Keratinocyte (primary cell): ENCODE measurements around the gene TPM1. TPM values are rescaled to one million over a fixed set of nuclear protein-coding genes. Genes with fewer than 3 reads are reported as not detected.

Experiments
- DNase-seq: peaks from one replicate; pipeline ENCODE4 v3.0.0-alpha.2; 2011; ENCODE audit warnings: low read depth, missing footprints, low spot score
- FAIRE-seq: peaks from 2 replicates; lab custom pipeline; 2011; peaks lifted over from hg19 to GRCh38; lab: Jason Lieb, UNC
- H2AFZ ChIP-seq: 2 replicates; pipeline ENCODE4 v1.6.0; 2012; ENCODE audit warnings: low read length, control low read depth, inconsistent platforms; ENCODE audit not compliant: control insufficient read depth
- H3K27ac ChIP-seq: 2 replicates; pipeline ENCODE4 v1.5.1; 2011; ENCODE audit warnings: low read length; ENCODE audit not compliant: control insufficient read depth, insufficient read depth
- H3K27me3 ChIP-seq: 3 replicates; pipeline ENCODE4 v1.6.0; 2011; ENCODE audit warnings: low read length; ENCODE audit not compliant: control insufficient read depth, insufficient read depth; ENCODE audit errors: extremely low read depth
- H3K36me3 ChIP-seq, 2 experiments: 2 replicates in 1 of 2; 3 replicates in 1 of 2; pipeline ENCODE4 v1.5.1; 2011; ENCODE audit warnings: low read length in 2 of 2, mild to moderate bottlenecking in 1 of 2; ENCODE audit not compliant: control insufficient read depth in 2 of 2, insufficient read depth in 2 of 2; ENCODE audit errors: extremely low read depth in 1 of 2
- H3K4me1 ChIP-seq: 3 replicates; pipeline ENCODE4 v1.5.1; 2011; ENCODE audit warnings: low read length; ENCODE audit not compliant: control insufficient read depth, insufficient read depth; ENCODE audit errors: extremely low read depth
- H3K4me2 ChIP-seq: 3 replicates; pipeline ENCODE4 v1.6.0; 2011; ENCODE audit warnings: low read depth, low read length; ENCODE audit not compliant: control insufficient read depth, insufficient read depth; ENCODE audit errors: extremely low read depth
- H3K4me3 ChIP-seq, 3 experiments: fragments of 200-600 bp in 1 of 3; sonication (generic) in 1 of 3; 2 replicates in 2 of 3; 3 replicates in 1 of 3; pipeline ENCODE4 v1.5.1; 2011 to 2016; ENCODE audit warnings: low read length in 3 of 3, mild to moderate bottlenecking in 3 of 3, control low read depth in 2 of 3, inconsistent platforms in 1 of 3, low read depth in 1 of 3, mixed read lengths in 1 of 3, mixed run types in 1 of 3, moderate library complexity in 1 of 3; ENCODE audit not compliant: control insufficient read depth in 2 of 3, insufficient read depth in 2 of 3; ENCODE audit errors: extremely low read depth in 1 of 3
- H3K79me2 ChIP-seq: 2 replicates; pipeline ENCODE4 v1.6.0; 2012; ENCODE audit warnings: low read length; ENCODE audit not compliant: control insufficient read depth, insufficient read depth
- H3K9ac ChIP-seq: 3 replicates; pipeline ENCODE4 v1.6.0; 2011; ENCODE audit warnings: low read length; ENCODE audit not compliant: control insufficient read depth, insufficient read depth; ENCODE audit errors: extremely low read depth
- H3K9me1 ChIP-seq: 3 replicates; pipeline ENCODE4 v1.6.0; 2011; ENCODE audit warnings: low read length; ENCODE audit not compliant: control insufficient read depth, insufficient read depth; ENCODE audit errors: extremely low read depth
- H3K9me3 ChIP-seq: 2 replicates; pipeline ENCODE4 v1.5.1; 2012; ENCODE audit warnings: low read depth, low read length; ENCODE audit not compliant: control insufficient read depth
- H4K20me1 ChIP-seq: 3 replicates; pipeline ENCODE4 v1.6.0; 2011; ENCODE audit warnings: low read length; ENCODE audit not compliant: control insufficient read depth, insufficient read depth; ENCODE audit errors: extremely low read depth
- EZH2 ChIP-seq: IDR thresholded peaks from one replicate; pipeline ENCODE4 v1.6.1; 2012; ENCODE audit warnings: inconsistent platforms, mild to moderate bottlenecking, low read length, moderate library complexity
- dilution Hi-C: fragments of 300-500 bp; cut with MboI; formaldehyde crosslinking; loops from one replicate; pipeline ENCODE4 v1.7.0; 2020; ENCODE audit warnings: low sequenced_read_pairs; ENCODE audit not compliant: extremely low pct_ligation_motif_present
- polyA plus RNA-seq, 5 experiments: library from polyadenylated mRNA; depleted of rRNA in 3 of 5; stranded (reverse) in 3 of 5; stranded (forward) in 1 of 5; unstranded in 1 of 5; fragments of >200 nt; gene quantifications; 1 replicate in 1 of 5; 2 replicates in 3 of 5; 3 replicates in 1 of 5; pipeline versions ENCODE4 v1.2.1 to v1.2.3, GENCODE V29; 2011 to 2012; ENCODE audit warnings: missing spikeins in 2 of 5, low read depth in 1 of 5, low replicate concordance in 1 of 5
- TF ChIP-seq, protein P1 (sequence below), 3 experiments: IDR thresholded peaks in 1 of 3; conservative IDR thresholded peaks in 1 of 3; optimal IDR thresholded peaks in 1 of 3; 2 replicates in 2 of 3; 3 replicates in 1 of 3; pipeline versions ENCODE3 to v1.5.1; 2011; ENCODE audit warnings: low read length in 3 of 3, mild to moderate bottlenecking in 3 of 3, moderate library complexity in 2 of 3, control low read depth in 1 of 3, inconsistent platforms in 1 of 3; ENCODE audit not compliant: insufficient read depth in 2 of 3; ENCODE audit errors: extremely low read depth in 1 of 3

Gene TPM1
- polyA plus RNA-seq, 1 donor (not counting 4 experiments of a cell fraction or from before 2014, with no cell fraction given), result 370 TPM

DNA sequence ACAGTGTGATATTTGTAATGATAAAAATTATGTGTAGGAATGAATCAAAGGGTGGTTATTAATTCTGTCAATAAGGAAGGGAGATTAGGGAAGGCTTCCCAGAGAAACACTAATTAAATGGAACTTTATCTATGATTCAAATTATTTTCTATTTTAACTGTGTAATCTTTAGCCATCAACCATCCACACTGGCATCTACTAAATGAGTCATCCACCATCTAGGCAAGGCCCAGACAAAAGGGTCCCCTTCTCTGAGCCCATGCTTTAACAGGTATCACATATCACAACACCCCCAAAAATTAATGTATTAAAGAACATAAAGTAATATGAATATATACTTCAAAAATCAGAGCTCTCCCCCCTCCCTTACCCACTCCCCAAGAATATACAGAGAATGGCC lies 19.9 kb upstream of the TPM1 start:
- Histone ChIP-seq H3K9me3 (no peaks in the 10 kb centered on the region), H3K4me3 (no peak overlapping the region), H2AFZ (no peak overlapping the region), H3K9me1 (no peaks in the 10 kb centered on the region), H3K4me1 (peaks cover 28% of the 10 kb centered on the region), H3K27ac (no peak overlapping the region), H3K36me3 (no peaks in the 10 kb centered on the region), H3K9ac (no peak overlapping the region), H3K4me2 (no peak overlapping the region), H4K20me1 (no peaks in the 10 kb centered on the region), H3K27me3 (no peaks in the 10 kb centered on the region), H3K79me2 (no peaks in the 10 kb centered on the region)
- FAIRE-seq (no peak), DNase-seq (no peak)
- TF ChIP-seq EZH2, result no peak
- TF ChIP-seq, protein P1, sequence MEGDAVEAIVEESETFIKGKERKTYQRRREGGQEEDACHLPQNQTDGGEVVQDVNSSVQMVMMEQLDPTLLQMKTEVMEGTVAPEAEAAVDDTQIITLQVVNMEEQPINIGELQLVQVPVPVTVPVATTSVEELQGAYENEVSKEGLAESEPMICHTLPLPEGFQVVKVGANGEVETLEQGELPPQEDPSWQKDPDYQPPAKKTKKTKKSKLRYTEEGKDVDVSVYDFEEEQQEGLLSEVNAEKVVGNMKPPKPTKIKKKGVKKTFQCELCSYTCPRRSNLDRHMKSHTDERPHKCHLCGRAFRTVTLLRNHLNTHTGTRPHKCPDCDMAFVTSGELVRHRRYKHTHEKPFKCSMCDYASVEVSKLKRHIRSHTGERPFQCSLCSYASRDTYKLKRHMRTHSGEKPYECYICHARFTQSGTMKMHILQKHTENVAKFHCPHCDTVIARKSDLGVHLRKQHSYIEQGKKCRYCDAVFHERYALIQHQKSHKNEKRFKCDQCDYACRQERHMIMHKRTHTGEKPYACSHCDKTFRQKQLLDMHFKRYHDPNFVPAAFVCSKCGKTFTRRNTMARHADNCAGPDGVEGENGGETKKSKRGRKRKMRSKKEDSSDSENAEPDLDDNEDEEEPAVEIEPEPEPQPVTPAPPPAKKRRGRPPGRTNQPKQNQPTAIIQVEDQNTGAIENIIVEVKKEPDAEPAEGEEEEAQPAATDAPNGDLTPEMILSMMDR (optimal IDR thresholded peaks at IDR 0.05 in 1 of 3, IDR thresholded peaks at IDR 0.05 in 1 of 3, conservative IDR thresholded peaks at IDR 0.05 in 1 of 3; ENCODE audit: extremely low read depth in 1 of 3, insufficient read depth in 2 of 3, low read length in 3 of 3), result no peak
- dilution Hi-C loops, result no loop called here

DNA sequence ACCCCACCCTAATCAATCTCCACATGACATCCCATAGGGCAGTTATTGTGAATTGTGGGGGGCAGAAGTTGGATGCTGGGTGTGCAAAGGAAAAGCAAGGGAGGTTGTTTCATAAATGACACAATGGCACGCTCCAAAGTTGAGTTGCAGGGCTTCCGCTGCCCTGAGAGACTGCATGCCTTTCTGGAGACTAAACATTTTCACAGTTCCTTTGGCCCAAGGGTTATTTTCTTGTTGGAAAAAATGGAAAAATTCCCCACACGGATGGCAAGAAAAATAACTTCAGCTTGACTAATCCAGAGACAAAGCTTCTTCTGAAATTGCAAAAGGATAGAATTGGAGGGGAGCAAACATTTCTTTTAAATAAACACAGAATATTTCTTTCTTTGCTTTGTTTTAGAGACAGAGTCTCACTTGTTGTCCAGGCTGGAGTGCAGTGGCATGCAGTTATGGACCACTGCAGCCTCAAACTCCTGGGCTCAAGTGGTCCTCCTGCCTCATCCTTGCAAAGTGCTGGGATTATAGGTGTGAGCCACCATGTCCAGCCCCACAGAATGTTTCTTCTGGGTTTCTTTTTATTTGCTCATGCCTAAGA lies 19.1 kb upstream of the TPM1 start:
- Histone ChIP-seq H3K9me3 (no peaks in the 10 kb centered on the region), H4K20me1 (no peaks in the 10 kb centered on the region), H3K27ac (no peak overlapping the region), H3K9me1 (no peaks in the 10 kb centered on the region), H2AFZ (no peak overlapping the region), H3K4me2 (no peak overlapping the region), H3K36me3 (no peaks in the 10 kb centered on the region), H3K4me3 (no peak overlapping the region), H3K27me3 (no peaks in the 10 kb centered on the region), H3K4me1 (peaks cover 28% of the 10 kb centered on the region), H3K79me2 (no peaks in the 10 kb centered on the region), H3K9ac (no peak overlapping the region)
- no peak for FAIRE-seq
- no peak for TF ChIP-seq EZH2
- TF ChIP-seq, protein P1 (optimal IDR thresholded peaks at IDR 0.05 in 1 of 3, IDR thresholded peaks at IDR 0.05 in 1 of 3, conservative IDR thresholded peaks at IDR 0.05 in 1 of 3; ENCODE audit: extremely low read depth in 1 of 3, insufficient read depth in 2 of 3, low read length in 3 of 3), result no peak
- dilution Hi-C loops, result no loop called here
- DNase-seq, result no peak
